GM19035 (cell line): ENCODE measurements around the gene COQ2.

Experiments
- ATAC-seq: cut with Tn5 transposase; IDR thresholded peaks from one replicate; pipeline ENCODE4 v1.9.1; 2021; ENCODE audit not compliant: unreplicated experiment

The COQ2 gene

DNA sequence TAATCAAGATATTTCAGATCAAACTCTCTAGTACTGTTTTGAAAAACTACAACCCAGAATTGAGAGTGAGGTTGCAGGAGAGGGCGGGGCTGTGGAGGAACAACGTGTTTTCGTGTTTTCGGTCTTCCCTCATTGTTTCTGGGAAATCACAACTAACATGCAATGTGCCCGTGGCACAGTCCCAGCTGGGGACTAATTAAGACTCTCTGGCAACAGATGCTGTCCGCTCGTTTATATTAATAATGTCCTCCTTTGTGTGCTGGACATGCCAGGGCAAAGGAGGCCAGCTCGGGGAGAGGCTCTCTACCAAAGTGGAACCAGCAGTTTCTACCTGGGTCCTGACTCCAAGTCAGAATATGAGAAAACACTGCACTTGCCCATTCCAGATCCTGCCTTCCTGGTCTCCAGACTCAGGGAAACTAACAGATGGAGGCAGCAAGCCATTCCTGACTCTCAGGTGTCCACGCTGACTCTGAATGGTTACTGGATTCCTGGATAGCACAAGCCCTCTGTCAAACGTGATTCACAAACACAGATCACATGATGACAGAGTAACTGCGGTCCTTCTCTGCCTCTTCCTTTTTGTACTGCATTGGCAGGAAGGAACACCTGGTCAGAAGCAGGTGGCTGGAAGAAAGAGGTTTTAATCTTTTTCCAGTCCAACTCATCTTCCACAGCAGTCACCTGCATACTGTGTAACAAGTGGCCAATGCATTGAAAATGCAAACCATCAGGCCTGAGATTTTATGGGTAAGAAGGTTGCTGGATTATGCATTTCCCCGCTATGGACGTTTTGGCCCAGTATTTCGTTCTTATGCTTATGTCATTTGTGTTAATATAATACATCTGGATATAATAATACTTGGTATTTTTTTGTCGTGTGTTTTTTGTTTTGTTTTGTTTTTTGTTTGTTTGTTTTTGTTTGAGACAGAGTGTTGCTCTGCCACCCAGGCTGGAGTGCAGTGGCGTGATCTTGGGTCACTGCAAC is 65.0 kb downstream of the COQ2 start:
- ATAC-seq: no peak

DNA sequence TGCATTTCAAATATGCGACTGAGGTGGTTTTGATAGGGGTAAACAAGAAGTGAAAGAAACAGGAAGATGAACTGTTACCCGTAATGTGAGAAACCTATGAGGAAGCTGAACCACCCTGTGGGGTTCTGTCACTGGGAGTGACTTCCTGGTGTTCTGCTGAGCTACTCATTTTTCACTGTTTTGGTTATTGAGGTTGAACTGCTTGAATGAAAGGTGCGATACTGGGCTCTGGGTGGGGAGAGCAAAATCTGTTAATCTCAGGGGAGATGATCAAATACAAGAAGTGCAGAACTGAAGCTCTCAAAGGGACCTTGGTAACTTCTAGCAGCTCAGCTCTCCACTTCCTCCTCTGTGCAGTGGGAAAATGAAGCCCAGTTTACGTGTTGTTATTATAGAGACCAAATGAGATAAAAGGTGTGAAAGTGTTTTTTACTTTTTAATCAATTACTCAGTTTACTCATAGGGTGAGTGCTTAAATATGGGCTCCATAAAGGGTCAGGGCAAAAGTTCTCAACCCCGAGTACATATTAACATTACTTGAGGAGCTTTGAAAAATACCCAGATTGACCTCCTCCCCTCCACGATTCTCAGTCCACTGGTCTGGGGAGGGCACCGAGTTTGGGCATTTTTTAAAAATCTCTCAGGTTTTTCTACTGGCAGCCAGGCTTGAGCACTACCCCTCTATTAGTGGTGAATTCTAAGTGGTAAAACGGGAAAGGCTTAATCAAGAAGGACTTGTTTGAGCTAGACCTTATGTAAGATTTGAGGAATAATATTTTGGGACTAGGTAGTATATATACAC is 66.7 kb downstream of the COQ2 start:
- peak; percentile 70 for ATAC-seq

GRCh38 chr4:83216959-83217683 is 67.5 kb downstream of the COQ2 start:
- no peak for ATAC-seq

DNA sequence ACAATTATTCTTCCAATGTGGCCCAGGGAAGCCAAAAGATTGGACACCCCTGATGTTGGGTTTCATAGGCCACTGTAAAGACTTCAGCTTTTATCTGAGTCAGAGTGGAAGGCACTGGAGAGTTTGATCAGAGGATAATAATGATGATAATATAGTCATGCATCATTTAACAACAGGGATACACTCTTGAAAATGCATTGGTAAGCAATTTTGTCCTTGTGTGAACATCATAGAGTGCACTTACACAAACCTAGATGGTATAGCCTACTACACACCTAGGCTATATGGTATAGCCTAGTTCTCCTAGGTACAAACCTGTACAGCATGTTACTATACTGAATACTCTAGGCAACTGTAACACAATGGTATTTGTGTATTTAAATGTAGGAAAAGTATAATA is 70.5 kb downstream of the COQ2 start:
- ATAC-seq: no peak
